ENCODE measurements around the gene CPE. TPM values are rescaled to one million over a fixed set of nuclear protein-coding genes. Genes with fewer than 3 reads are reported as not detected.

CPE gene
- total RNA-seq, 1 donor = 15.1 TPM

- no peak overlapping the region for H3K4me3 ChIP-seq (ENCODE audit: low read depth, low read length)
- no peak for DNase-seq (ENCODE audit: low read depth)
- no peak for TF ChIP-seq CTCF (IDR thresholded peaks at IDR 0.05; ENCODE audit: insufficient read depth, low read depth, low read length)
These were observed 5.8 kb downstream of the CPE start for GRCh38 chr4:165384598-165384997.

- no peak for TF ChIP-seq CTCF (IDR thresholded peaks at IDR 0.05; ENCODE audit: insufficient read depth, low read depth, low read length)
- DNase-seq (ENCODE audit: low read depth) = no peak
- no peak overlapping the region for H3K4me3 ChIP-seq (ENCODE audit: low read depth, low read length)
These were observed 6.3 kb downstream of the CPE start for GRCh38 chr4:165385126-165385525.

GRCh38 chr4:165386328-165386727 is 7.5 kb downstream of the CPE start:
- DNase-seq (ENCODE audit: low read depth) = no peak
- no peak overlapping the region for H3K4me3 ChIP-seq (ENCODE audit: low read depth, low read length)
- no peak for TF ChIP-seq CTCF (IDR thresholded peaks at IDR 0.05; ENCODE audit: insufficient read depth, low read depth, low read length)

GRCh38 chr4:165388756-165389155 is 9.9 kb downstream of the CPE start:
- DNase-seq (ENCODE audit: low read depth) = no peak
- H3K4me3 ChIP-seq (ENCODE audit: low read depth, low read length) = no peak overlapping the region
- TF ChIP-seq CTCF (IDR thresholded peaks at IDR 0.05; ENCODE audit: insufficient read depth, low read depth, low read length) = no peak

GRCh38 chr4:165393051-165393450 is 14.2 kb downstream of the CPE start:
- H3K4me3 ChIP-seq (ENCODE audit: low read depth, low read length) = no peak overlapping the region
- no peak for TF ChIP-seq CTCF (IDR thresholded peaks at IDR 0.05; ENCODE audit: insufficient read depth, low read depth, low read length)
- DNase-seq (ENCODE audit: low read depth) = no peak

GRCh38 chr4:165393704-165394103 is 14.9 kb downstream of the CPE start:
- no peak overlapping the region for H3K4me3 ChIP-seq (ENCODE audit: low read depth, low read length)
- DNase-seq (ENCODE audit: low read depth) = no peak
- no peak for TF ChIP-seq CTCF (IDR thresholded peaks at IDR 0.05; ENCODE audit: insufficient read depth, low read depth, low read length)

GRCh38 chr4:165394275-165394674 is 15.5 kb downstream of the CPE start:
- no peak overlapping the region for H3K4me3 ChIP-seq (ENCODE audit: low read depth, low read length)
- peak; percentile 23 for DNase-seq (ENCODE audit: low read depth)
- TF ChIP-seq CTCF (IDR thresholded peaks at IDR 0.05; ENCODE audit: insufficient read depth, low read depth, low read length) = no peak

All from fibroblast of villous mesenchyme (primary cell).